Activated T-cell treated with anti-CD3 and anti-CD28 coated beads for 24 hours (primary cell): Measurements from ENCODE around the gene TRMU.
"Not testable (repeated sequence)": the region's sequence is repeated elsewhere in the genome, so short reads cannot be mapped to it uniquely, and the experiment has no call there.

ENCODE experiments used
- DNase-seq: peaks from one replicate; pipeline ENCODE4 v3.0.0-alpha.2; 2020; ENCODE audit warnings: low read depth

Gene TRMU

GRCh38 chr22:46300491-46300890 is 35.0 kb upstream of the TRMU start:
- no peak for DNase-seq

DNA sequence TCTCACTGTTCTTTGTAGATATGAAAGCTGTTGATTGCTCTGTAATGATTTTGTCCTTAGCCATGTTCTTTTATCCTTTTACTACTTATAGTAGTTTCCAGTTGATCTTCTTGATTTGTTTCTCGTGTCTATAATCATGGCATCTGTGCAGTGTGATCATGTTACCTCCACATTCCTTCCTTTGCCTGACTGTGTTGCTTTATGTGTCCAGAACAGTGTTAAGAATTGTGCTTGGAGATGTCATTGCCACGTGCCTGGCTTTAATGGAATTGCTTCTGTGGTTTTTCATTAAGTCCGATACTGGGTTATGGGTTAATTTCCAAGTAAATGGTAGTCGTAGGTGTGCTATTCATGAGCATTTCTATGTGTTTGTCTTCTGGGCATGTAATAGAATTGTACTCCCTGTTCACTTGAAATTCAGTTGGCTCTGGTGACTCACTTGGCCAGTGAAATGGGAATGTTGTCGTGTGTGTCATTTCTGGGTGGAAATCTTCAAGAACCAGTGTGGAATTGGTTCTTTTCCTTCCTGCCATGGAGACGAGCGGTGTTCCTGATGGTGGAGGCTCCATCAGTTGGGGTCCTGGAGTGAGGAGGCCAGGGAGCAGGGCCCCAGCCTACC is 32.1 kb upstream of the TRMU start:
- DNase-seq, result no peak

DNA sequence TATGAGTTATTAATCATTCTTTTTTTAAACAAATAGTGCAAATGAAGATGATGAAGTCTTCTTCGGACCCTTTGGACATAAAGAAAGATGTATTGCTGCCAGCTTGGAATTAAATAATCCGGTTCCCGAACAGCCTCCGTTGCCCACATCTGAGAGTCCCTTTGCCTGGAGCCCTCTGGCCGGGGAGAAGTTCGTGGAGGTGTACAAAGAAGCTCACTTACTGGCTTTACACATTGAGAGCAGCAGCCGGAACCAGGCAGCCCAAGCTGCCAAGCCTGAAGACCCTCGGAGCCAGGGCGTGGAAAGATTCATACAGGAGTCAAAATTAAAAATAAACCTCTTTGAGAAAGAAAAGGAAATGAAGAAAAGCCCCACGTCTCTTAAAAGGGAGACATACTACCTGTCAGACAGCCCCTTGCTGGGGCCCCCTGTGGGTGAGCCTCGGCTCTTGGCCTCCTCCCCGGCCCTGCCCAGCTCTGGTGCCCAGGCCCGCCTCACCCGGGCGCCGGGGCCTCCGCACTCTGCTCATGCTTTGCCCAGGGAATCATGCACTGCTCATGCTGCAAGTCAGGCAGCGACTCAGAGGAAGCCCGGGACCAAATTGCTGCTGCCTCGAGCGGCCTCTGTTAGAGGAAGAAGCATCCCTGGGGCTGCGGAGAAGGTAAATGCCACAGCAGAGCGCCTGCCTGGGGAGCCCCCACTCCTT is 27.1 kb upstream of the TRMU start:
- no peak for DNase-seq

GRCh38 chr22:46309526-46310085 is 25.9 kb upstream of the TRMU start:
- DNase-seq, result no peak

DNA sequence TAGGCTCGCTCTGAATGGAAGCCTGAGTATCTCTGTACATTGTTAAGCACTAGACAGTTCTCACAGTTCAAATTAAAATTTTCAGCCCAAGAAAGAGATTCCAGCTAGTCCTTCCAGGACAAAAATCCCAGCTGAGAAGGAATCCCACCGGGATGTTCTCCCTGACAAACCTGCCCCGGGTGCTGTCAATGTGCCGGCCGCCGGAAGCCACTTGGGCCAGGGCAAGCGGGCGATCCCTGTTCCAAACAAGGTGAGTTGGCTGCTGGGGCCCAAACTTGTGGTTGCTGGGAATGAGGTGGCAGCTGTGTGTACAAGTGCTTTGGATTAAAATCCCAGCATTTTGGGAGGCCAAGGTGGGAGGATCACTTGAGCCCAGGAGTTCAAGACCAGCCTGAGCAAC is 23.5 kb upstream of the TRMU start:
- no peak for DNase-seq

GRCh38 chr22:46312848-46313247 is 22.7 kb upstream of the TRMU start:
- not testable (repeated sequence) for DNase-seq

DNA sequence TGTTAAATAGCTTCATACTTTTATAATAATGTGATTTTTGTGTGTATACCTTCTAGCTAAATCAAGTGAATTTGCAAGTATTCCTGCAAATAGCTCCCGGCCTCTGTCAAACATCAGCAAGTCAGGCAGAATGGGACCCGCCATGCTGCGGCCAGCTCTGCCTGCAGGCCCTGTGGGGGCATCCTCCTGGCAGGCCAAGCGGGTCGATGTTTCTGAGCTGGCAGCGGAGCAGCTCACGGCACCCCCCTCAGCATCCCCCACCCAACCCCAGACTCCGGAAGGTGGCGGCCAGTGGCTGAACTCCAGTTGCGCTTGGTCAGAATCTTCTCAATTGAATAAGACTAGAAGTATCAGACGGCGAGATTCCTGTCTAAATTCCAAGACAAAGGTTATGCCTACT is 19.5 kb upstream of the TRMU start:
- DNase-seq, result no peak

DNA sequence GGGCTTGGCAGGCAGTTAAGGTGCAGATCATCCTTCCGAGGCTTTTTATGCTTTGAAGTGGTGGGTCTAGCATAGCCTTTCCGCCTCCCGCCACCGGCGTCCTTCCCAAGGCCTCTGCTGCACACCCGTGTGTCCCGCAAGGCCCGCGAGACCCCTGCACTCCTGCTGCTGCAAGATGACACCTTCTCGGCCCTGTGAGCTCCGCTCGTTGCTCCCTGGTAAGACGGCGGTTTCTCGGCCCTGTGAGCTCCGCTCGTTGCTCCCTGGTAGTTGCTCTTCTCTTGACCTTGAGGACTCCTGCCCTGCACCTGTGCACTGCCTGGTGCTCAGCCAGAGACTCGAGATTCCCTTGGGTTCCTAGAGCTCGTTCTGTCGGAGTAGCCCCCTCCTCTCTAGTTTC is 17.9 kb upstream of the TRMU start:
- DNase-seq, result no peak

GRCh38 chr22:46318576-46318975 is 16.9 kb upstream of the TRMU start:
- DNase-seq, result no peak

GRCh38 chr22:46319319-46319718 is 16.2 kb upstream of the TRMU start:
- DNase-seq, result no peak

DNA sequence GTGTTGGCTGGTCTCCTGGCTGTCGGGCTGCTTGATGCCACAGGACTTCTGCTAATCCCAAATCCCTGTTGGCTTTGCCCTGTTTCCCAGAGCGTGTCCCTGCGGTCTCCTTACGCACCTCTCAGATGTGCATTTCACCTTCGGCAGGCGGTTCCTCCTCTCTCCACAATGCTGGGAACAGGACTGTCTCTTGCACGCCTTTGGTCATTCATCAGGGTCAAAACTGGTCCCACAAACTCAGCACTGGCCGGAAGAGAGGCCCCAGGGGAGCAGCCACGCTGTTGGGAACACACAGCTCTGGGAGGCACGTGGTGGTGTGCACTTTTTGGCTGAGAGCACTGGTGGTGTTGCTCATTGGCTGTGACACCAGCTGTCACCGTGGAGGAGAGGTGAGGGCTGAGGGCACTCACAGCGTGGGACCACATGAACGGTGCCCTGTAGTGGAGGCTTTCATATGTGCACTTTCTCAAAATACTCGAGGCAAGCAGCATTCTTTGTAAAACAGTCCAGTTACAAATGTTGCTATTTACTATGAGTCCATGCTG is 15.3 kb upstream of the TRMU start:
- no peak for DNase-seq

DNA sequence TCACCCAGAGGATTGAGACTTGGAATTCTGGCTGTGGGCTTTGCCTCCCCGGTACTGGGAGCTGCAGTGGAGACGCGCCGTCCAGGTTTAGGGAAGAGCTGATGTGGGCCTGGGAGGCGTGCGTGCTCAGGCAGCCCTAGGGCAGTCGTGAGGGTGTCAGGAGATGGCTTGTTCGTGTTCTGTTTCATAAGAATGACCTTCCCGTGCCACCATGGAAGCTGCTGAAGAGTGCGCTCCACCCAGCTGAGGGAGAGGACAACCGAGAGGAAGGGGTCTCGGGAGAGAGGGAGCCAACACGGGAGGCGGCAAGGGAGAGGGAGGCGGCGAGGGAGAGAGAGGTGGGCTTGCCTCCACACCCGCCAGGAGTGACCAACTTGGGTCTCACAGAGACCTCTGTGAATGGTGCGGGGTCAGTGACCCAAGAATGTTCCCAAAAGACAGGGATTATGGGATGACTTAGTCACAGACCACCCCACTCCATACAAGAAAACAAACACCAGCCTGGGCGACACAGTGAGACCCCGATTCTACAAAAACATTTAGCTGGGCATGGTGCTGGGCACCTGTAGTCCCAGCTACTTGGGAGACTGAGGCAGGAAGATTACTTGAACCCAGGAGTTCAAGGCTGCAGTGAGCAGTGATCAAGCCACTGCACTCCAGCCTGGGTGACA is 14.7 kb upstream of the TRMU start:
- no peak for DNase-seq

- no peak for DNase-seq
Measured at GRCh38 chr22:46322711-46323110, 12.8 kb upstream of the TRMU start.

GRCh38 chr22:46323162-46323561 is 12.4 kb upstream of the TRMU start:
- DNase-seq, result no peak

GRCh38 chr22:46326066-46326680 is 9.3 kb upstream of the TRMU start:
- DNase-seq, result no peak

GRCh38 chr22:46327691-46328465 is 7.6 kb upstream of the TRMU start:
- no peak for DNase-seq

DNA sequence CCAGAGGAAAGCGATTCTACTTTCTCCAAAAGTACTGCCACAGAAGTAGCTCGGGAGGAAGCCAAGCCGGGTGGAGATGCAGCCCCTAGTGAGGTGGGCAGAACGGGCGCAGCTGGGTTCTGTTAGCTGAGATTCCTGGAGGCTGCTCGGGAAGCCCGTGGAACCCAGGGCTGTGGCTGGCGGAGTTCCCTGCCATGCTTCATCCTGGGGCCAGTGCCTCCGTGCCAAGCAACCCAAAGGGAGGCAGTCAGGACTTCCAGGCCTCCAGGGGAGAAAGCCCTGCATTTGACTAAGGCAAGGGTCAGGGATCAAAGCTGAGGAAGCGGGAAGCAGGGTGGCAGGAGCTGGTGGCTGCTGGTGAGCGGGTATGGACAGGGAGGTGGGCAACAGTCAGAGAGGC is 6.7 kb upstream of the TRMU start:
- no peak for DNase-seq

DNA sequence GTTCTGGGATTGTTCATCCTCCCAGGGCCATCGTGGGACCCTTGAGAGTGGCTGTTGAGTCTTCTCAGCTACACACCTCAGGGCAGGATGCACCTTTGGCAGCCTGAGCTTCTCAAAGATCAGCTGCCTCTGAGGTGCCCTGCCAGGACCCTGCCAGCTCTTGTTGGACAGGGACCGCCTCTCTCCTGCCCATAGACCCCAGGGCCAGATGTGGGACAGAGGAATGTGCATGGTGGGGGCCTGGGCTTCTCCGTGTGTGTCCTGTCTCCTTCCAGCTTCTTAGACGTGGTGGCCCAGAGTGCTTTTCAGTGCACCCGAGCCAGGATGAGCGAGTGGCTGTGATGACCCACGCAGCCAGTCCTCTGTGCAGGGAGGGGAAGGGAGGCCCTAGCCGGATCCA is 5.9 kb upstream of the TRMU start:
- DNase-seq, result no peak

- DNase-seq, result no peak
Measured at GRCh38 chr22:46330426-46330825, 5.1 kb upstream of the TRMU start.

- DNase-seq, result no peak
Measured at GRCh38 chr22:46331496-46331895, 4.0 kb upstream of the TRMU start.
